ENCODE measurements around the gene DUSP8.
"Not testable (repeated sequence)": the region's sequence is repeated elsewhere in the genome, so short reads cannot be mapped to it uniquely, and the experiment has no call there.

DUSP8 gene

GRCh38 chr11:1589996-1590395 lies 17.9 kb upstream of the DUSP8 start:
- Histone ChIP-seq H3K9me3 (no peaks in the 10 kb centered on the region), H3K9ac (no peak overlapping the region), H3K36me3 (no peaks in the 10 kb centered on the region), H3K27me3 (no peaks in the 10 kb centered on the region), H3K4me3 (no peak overlapping the region), H4K20me1 (peaks cover 19% of the 10 kb centered on the region), H3K4me1 (peaks cover 53% of the 10 kb centered on the region), H3K27ac (peak overlapping the region; percentile 68; the same call in 1 of the 2 replicates), H3K4me2 (peak overlapping the region; percentile 90)
- no peak for TF ChIP-seq Cebpa-rat (IDR thresholded peaks at IDR 0.05)

GRCh38 chr11:1589191-1589963 lies 17.3 kb upstream of the DUSP8 start:
- not testable (repeated sequence) for H3K9me3 ChIP-seq, H3K36me3 ChIP-seq, H3K9ac ChIP-seq, H3K27me3 ChIP-seq
- Histone ChIP-seq H3K4me1 (peaks cover 59% of the 10 kb centered on the region), H3K4me2 (peak overlapping the region; percentile 90), H4K20me1 (peaks cover 21% of the 10 kb centered on the region), H3K4me3 (peak overlapping the region; percentile 15; the same call in 1 of the 2 replicates), H3K27ac (peak overlapping the region; percentile 68)
- TF ChIP-seq Cebpa-rat (IDR thresholded peaks at IDR 0.05): peak; percentile 72

DNA sequence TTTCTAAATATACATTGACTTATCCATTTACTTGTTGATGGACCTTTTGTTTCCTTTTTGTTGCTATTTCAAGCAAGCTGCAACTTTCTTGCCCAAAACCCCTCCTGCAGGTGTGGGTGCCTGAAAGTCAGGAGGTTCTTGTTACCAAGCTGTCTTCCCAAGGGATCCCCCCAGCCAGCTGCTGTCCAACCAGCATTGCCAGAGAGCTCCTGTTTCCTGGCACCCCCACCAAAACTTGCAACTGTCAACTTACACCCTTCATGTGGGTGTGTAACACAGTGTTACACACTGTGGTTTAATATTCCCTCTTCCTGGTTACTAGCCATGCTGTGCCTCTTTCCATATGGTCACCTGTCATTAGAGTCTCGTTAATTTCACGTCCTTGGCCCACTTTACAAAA lies 14.6 kb upstream of the DUSP8 start:
- Histone ChIP-seq H3K27ac (no peak overlapping the region), H3K36me3 (no peaks in the 10 kb centered on the region), H3K4me2 (peak overlapping the region; percentile 90), H3K9me3 (peaks cover 9% of the 10 kb centered on the region), H4K20me1 (peaks cover 33% of the 10 kb centered on the region), H3K4me1 (peaks cover 71% of the 10 kb centered on the region), H3K27me3 (peaks cover 22% of the 10 kb centered on the region), H3K9ac (peak overlapping the region; percentile 15; the same call in 1 of the 2 replicates), H3K4me3 (0 out of 2 replicates have a peak overlapping the region, but pooled peaks have one; percentile 14)
- TF ChIP-seq Cebpa-rat (IDR thresholded peaks at IDR 0.05): no peak

GRCh38 chr11:1584661-1585370 lies 12.7 kb upstream of the DUSP8 start, which contains the start of gene KRTAP5-1:
Gene KRTAP5-1, minus strand, starts transcription at chr11:1585283. Its CDS starts 34 bp downstream, at chr11:1585249.
- H3K9ac ChIP-seq, H3K36me3 ChIP-seq, H3K4me3 ChIP-seq, H3K27ac ChIP-seq: not testable (repeated sequence)
- peaks cover 66% of the 10 kb centered on the region for H3K4me1 ChIP-seq
- peak within 1 kb of the TSS; percentile 90 for H3K4me2 ChIP-seq
- peaks cover 25% of the 10 kb centered on the region for H3K27me3 ChIP-seq
- peaks cover 33% of the 10 kb centered on the region for H4K20me1 ChIP-seq
- peaks cover 26% of the 10 kb centered on the region for H3K9me3 ChIP-seq

GRCh38 chr11:1582909-1583308 lies 10.8 kb upstream of the DUSP8 start:
- Histone ChIP-seq H4K20me1 (peaks cover 33% of the 10 kb centered on the region), H3K27me3 (peaks cover 37% of the 10 kb centered on the region), H3K9me3 (peaks cover 43% of the 10 kb centered on the region), H3K4me1 (peaks cover 47% of the 10 kb centered on the region)
- H3K4me3 ChIP-seq, H3K4me2 ChIP-seq, H3K27ac ChIP-seq, H3K9ac ChIP-seq, H3K36me3 ChIP-seq: not testable (repeated sequence)

GRCh38 chr11:1581976-1582375 lies 9.9 kb upstream of the DUSP8 start:
- Histone ChIP-seq H4K20me1 (peaks cover 30% of the 10 kb centered on the region), H3K4me2 (no peak overlapping the region), H3K9me3 (peaks cover 48% of the 10 kb centered on the region), H3K4me3 (no peak overlapping the region), H3K4me1 (peaks cover 38% of the 10 kb centered on the region), H3K27me3 (peaks cover 38% of the 10 kb centered on the region), H3K27ac (no peak overlapping the region), H3K9ac (no peak overlapping the region), H3K36me3 (no peaks in the 10 kb centered on the region)
- TF ChIP-seq Cebpa-rat (IDR thresholded peaks at IDR 0.05): no peak

- peaks cover 68% of the 10 kb centered on the region for H3K27me3 ChIP-seq
- H4K20me1 ChIP-seq: peaks cover 22% of the 10 kb centered on the region
- H3K4me2 ChIP-seq: no peak overlapping the region
- no peak overlapping the region for H3K4me3 ChIP-seq
- H3K36me3 ChIP-seq: no peaks in the 10 kb centered on the region
- no peak overlapping the region for H3K27ac ChIP-seq
- no peak for TF ChIP-seq Cebpa-rat (IDR thresholded peaks at IDR 0.05)
- H3K9me3 ChIP-seq: peaks cover 41% of the 10 kb centered on the region
- H3K9ac ChIP-seq: no peak overlapping the region
- H3K4me1 ChIP-seq: peaks cover 15% of the 10 kb centered on the region
Measured at GRCh38 chr11:1576825-1577224, 4.8 kb upstream of the DUSP8 start.

GRCh38 chr11:1575756-1576155 lies 3.7 kb upstream of the DUSP8 start:
- not testable (repeated sequence) for H3K27ac ChIP-seq, H3K4me2 ChIP-seq, H3K4me3 ChIP-seq, H3K9ac ChIP-seq, H3K36me3 ChIP-seq
- Histone ChIP-seq H3K4me1 (peaks cover 24% of the 10 kb centered on the region), H4K20me1 (peaks cover 30% of the 10 kb centered on the region), H3K27me3 (peaks cover 74% of the 10 kb centered on the region), H3K9me3 (peaks cover 30% of the 10 kb centered on the region)

GRCh38 chr11:1574933-1575242 lies 2.8 kb upstream of the DUSP8 start:
- peak overlapping the region; percentile 95 for H3K4me2 ChIP-seq
- no peak for TF ChIP-seq Cebpa-rat (IDR thresholded peaks at IDR 0.05)
- H4K20me1 ChIP-seq: peaks cover 39% of the 10 kb centered on the region
- peaks cover 22% of the 10 kb centered on the region for H3K9me3 ChIP-seq
- no peaks in the 10 kb centered on the region for H3K36me3 ChIP-seq
- H3K27me3 ChIP-seq: peaks cover 83% of the 10 kb centered on the region
- H3K4me3 ChIP-seq: peak overlapping the region; percentile 71; the same call in 1 of the 2 replicates
- H3K4me1 ChIP-seq: peaks cover 28% of the 10 kb centered on the region
- no peak overlapping the region for H3K27ac ChIP-seq
- no peak overlapping the region for H3K9ac ChIP-seq

DNA sequence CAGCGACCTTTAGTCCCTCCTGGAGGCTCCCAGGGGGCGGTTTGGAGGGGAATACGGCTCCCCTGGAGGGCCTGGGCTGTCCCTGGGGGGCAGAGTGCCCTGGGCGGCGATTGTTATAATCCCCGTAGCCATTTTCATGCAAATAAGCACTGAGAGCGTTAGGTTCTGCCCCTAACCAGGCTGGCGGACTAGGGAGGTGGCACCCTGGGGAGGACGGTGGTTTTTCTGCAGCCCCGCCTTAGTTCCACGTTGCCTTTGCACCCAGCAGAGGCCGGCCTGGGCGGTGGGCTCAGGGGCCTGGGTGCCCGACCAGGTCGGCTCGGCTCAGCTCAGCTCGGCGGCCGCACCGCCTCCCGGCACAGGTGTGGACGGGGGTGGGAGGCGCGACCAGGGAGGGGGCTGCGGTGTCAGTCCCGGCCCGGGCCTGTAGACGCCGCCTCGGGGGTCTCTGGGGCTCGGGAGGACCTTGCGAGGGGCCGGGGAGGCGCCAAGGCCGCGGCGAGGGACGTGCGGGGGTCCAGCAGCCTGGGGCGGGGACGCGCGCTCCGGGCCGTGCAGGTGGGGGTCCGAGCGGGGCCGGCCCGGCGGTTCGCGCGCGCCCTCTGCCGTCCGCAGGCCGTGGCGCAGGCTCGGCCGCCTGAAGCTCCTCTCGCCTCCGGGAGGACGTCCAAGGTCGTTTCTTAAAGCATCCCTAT lies 2.3 kb upstream of the DUSP8 start:
- no peak for TF ChIP-seq Cebpa-rat (IDR thresholded peaks at IDR 0.05)
- Histone ChIP-seq H3K9ac (no peak overlapping the region), H3K4me1 (peaks cover 33% of the 10 kb centered on the region), H3K4me2 (peak overlapping the region; percentile 95), H3K9me3 (peaks cover 18% of the 10 kb centered on the region), H3K27me3 (peaks cover 88% of the 10 kb centered on the region), H3K36me3 (no peaks in the 10 kb centered on the region), H4K20me1 (peaks cover 44% of the 10 kb centered on the region), H3K27ac (no peak overlapping the region), H3K4me3 (peak overlapping the region; percentile 71)
